ENCODE results near the gene ABCB1.

The ABCB1 gene

DNA sequence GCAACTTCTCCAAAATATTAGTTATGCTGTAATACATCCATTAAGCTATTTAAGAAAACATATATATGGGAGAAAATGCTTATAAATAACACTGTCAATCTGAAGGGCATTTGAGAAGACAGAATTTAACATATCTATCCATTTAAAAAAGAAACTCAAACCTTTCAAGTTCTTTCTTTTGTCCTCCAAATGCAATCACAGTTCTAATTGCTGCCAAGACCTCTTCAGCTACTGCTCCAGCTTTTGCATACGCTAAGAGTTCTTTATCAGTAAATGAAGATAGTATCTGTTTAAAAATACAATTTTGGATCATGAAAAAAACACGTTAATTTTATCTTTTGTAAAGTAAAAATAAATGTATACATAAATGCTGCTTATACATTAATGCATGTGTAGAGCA is 39.6 kb downstream of the ABCB1 start:
- TF ChIP-seq, protein P1, sequence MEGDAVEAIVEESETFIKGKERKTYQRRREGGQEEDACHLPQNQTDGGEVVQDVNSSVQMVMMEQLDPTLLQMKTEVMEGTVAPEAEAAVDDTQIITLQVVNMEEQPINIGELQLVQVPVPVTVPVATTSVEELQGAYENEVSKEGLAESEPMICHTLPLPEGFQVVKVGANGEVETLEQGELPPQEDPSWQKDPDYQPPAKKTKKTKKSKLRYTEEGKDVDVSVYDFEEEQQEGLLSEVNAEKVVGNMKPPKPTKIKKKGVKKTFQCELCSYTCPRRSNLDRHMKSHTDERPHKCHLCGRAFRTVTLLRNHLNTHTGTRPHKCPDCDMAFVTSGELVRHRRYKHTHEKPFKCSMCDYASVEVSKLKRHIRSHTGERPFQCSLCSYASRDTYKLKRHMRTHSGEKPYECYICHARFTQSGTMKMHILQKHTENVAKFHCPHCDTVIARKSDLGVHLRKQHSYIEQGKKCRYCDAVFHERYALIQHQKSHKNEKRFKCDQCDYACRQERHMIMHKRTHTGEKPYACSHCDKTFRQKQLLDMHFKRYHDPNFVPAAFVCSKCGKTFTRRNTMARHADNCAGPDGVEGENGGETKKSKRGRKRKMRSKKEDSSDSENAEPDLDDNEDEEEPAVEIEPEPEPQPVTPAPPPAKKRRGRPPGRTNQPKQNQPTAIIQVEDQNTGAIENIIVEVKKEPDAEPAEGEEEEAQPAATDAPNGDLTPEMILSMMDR (IDR thresholded peaks at IDR 0.05): no peak

- TF ChIP-seq, protein P1 (IDR thresholded peaks at IDR 0.05): no peak
These were observed 48.3 kb downstream of the ABCB1 start for GRCh38 chr7:87552351-87552900.

GRCh38 chr7:87548123-87548919 is 52.4 kb downstream of the ABCB1 start:
- TF ChIP-seq, protein P1 (IDR thresholded peaks at IDR 0.05): no peak

DNA sequence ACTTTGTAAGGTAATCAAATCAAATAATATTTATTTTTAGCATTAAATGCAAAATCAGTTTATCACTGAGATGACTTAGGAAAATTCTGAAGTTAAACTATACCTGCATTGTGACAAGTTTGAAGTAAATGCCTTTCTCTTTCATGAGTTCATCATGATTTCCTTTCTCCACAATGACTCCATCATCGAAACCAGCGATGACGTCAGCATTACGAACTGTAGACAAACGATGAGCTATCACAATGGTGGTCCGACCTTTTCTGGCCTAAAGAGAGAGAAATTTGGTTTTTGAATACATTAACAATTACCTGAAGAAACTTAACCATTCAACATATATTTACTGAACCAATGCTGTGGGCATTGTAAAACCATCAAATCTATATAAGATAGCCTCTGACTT is 54.9 kb downstream of the ABCB1 start:
- TF ChIP-seq, protein P1 (IDR thresholded peaks at IDR 0.05): no peak

GRCh38 chr7:87543623-87544022 is 57.1 kb downstream of the ABCB1 start:
- TF ChIP-seq, protein P1 (IDR thresholded peaks at IDR 0.05): no peak

GRCh38 chr7:87541648-87542047 is 59.0 kb downstream of the ABCB1 start:
- TF ChIP-seq, protein P1 (IDR thresholded peaks at IDR 0.05): no peak

GRCh38 chr7:87538052-87538451 is 62.6 kb downstream of the ABCB1 start:
- TF ChIP-seq, protein P1 (IDR thresholded peaks at IDR 0.05): no peak
